ENCODE results near the gene CCKAR. TPM values are rescaled to one million over a fixed set of nuclear protein-coding genes. Genes with fewer than 3 reads are reported as not detected.

Gene CCKAR, protein sequence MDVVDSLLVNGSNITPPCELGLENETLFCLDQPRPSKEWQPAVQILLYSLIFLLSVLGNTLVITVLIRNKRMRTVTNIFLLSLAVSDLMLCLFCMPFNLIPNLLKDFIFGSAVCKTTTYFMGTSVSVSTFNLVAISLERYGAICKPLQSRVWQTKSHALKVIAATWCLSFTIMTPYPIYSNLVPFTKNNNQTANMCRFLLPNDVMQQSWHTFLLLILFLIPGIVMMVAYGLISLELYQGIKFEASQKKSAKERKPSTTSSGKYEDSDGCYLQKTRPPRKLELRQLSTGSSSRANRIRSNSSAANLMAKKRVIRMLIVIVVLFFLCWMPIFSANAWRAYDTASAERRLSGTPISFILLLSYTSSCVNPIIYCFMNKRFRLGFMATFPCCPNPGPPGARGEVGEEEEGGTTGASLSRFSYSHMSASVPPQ
- not detected for total RNA-seq

DNA sequence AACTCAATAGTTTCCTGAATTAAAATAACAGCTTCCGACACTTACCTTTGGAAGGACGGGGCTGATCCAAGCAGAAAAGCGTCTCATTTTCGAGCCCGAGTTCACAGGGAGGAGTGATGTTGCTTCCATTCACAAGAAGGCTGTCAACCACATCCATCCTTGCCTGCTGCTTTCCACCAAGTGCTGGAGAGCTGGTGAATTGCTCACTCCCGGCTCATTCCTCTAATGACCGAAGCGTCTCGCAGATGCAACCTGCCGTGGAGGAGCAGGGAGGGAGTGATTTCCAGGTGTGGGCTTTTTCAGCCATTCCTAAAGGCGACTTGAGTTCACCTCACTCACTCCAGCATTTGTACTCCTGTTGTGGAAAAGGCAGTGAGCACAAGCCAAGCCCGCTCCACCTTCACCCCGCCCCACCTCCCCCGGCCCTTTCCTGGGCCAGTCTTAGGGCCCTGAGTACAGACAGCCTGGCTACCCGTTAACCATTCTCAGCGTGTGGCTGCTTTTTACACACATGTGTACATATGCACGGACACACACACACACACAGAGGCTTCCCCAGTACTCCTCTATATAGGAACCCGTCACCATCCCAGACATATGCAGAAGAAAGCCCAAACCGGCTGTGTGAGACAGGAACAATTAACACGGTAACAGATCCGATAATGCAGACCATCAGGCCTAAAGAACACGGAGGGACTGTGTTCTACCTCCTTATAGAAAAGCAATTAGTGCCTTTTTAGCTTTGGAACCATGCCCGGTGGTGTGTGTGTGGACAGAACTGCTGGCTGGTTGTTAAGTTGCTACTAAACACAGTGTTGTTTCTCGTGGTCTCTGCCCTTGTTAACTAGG lies at the start of gene CCKAR:
Gene CCKAR, minus strand, starts transcription at position 374 of the 849 bp plus-strand sequence. Its CDS starts 217 bp downstream, at position 157.
- H3K27me3 ChIP-seq (ENCODE audit: control insufficient read depth in 3 of 3, insufficient read depth in 3 of 3, low read length in 3 of 3): peaks cover 0 to 16% (median 12%) of the 10 kb centered on the region in 3 donors
- no peaks in the 10 kb centered on the region for H3K4me1 ChIP-seq (ENCODE audit: control insufficient read depth in 3 of 3, insufficient read depth in 3 of 3, low read length in 3 of 3)
- H3K9me3 ChIP-seq (ENCODE audit: control insufficient read depth in 3 of 3, low read length in 3 of 3): no peaks in the 10 kb centered on the region
- H3K9ac ChIP-seq (ENCODE audit: low read depth in 1 of 3, low read length in 3 of 3): no peak within 1 kb of the TSS
- H3K27ac ChIP-seq (ENCODE audit: low read depth, low read length): no peak within 1 kb of the TSS
- no peaks in the 10 kb centered on the region for H3K36me3 ChIP-seq (ENCODE audit: control insufficient read depth in 3 of 3, insufficient read depth in 3 of 3, low read length in 3 of 3)
- no peak within 1 kb of the TSS for H3K4me3 ChIP-seq (ENCODE audit: low read length in 3 of 3)

DNA sequence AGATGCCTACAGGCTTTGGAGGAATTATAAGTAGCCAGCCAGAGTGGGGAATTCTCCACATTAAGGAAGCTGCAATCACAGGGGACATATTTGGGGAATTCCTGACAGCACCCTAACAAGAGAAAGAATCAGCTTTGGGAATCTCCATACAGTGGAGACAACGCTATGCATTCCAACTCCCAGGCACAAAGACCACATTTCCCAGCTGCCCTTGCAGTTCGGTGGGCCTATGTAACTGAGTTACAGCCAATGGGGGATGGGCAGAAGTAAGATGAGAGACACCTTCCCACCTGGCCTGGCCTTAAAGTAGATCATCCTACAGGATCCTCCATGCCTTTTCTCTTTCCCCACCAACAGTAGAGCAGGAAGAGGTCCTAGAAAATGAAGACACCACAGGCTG lies 43.4 kb upstream of the CCKAR start:
- H3K4me1 ChIP-seq (ENCODE audit: control insufficient read depth in 3 of 3, insufficient read depth in 3 of 3, low read length in 3 of 3): no peaks in the 10 kb centered on the region
- H3K9me3 ChIP-seq (ENCODE audit: control insufficient read depth in 3 of 3, low read length in 3 of 3): no peaks in the 10 kb centered on the region

DNA sequence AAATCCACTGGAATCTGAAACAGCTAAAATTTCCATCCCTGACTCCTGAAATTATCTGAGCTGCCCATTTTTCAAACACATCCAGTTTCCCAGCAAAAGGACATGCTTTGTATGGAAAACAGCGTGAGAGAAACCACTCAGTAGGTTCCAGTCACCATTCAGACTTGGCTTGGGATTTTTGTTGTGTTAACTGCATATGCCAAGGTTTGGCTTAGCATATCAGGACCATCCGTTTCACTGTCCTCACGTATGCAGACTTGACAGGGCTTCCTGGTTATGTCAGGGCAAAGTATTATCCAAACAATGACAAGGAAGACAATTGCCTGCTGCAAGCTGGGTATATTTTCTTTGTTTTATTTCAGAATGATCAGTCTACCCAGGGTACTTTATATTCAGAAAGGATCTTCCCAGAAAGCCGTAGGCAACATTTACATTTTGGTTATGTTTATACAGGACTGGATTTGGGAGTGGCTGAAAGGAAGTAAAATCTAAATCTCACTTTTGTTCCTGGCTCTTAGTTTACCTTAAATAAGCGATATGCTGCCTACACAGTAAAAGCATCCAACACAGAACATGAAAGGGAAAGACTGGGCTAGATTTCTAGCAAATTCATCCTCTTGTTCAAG lies 41.3 kb upstream of the CCKAR start:
- no peaks in the 10 kb centered on the region for H3K4me1 ChIP-seq (ENCODE audit: control insufficient read depth in 3 of 3, insufficient read depth in 3 of 3, low read length in 3 of 3)

More for the DNA sequence above, 43.4 kb upstream of the CCKAR start:
- no peaks in the 10 kb centered on the region for H3K27me3 ChIP-seq (ENCODE audit: control insufficient read depth in 3 of 3, insufficient read depth in 3 of 3, low read length in 3 of 3)
- H3K4me3 ChIP-seq (ENCODE audit: low read length in 3 of 3): no peak overlapping the region
- no peak overlapping the region for H3K27ac ChIP-seq (ENCODE audit: low read depth, low read length)
- H3K36me3 ChIP-seq (ENCODE audit: control insufficient read depth in 3 of 3, insufficient read depth in 3 of 3, low read length in 3 of 3): no peaks in the 10 kb centered on the region
- H3K9ac ChIP-seq (ENCODE audit: low read depth in 1 of 3, low read length in 3 of 3): no peak overlapping the region

DNA sequence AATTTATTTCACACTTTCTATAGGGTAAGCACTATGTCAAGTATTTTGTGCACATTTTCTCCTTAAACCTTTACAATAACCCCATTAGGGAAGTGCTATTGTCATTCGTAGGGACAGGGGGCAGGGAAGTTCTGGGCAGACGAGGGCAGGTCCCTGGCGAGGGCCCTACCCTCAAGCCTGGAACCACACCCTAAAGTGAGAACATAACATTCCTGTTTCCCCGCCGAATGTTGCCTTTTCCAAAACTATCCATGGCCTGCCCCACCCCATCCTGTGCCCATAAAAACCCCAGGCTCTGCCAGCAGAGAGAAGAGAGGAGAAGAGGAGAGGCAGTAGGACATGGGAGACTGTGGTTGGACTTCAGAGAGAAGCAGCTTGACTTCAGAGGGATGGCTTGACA lies 39.8 kb upstream of the CCKAR start:
- H3K27me3 ChIP-seq (ENCODE audit: control insufficient read depth in 3 of 3, insufficient read depth in 3 of 3, low read length in 3 of 3): no peaks in the 10 kb centered on the region
- H3K9me3 ChIP-seq (ENCODE audit: control insufficient read depth in 3 of 3, low read length in 3 of 3): no peaks in the 10 kb centered on the region
- no peak overlapping the region for H3K4me3 ChIP-seq (ENCODE audit: low read length in 3 of 3)
- no peaks in the 10 kb centered on the region for H3K36me3 ChIP-seq (ENCODE audit: control insufficient read depth in 3 of 3, insufficient read depth in 3 of 3, low read length in 3 of 3)
- no peak overlapping the region for H3K27ac ChIP-seq (ENCODE audit: low read depth, low read length)
- H3K9ac ChIP-seq (ENCODE audit: low read depth in 1 of 3, low read length in 3 of 3): no peak overlapping the region
- no peaks in the 10 kb centered on the region for H3K4me1 ChIP-seq (ENCODE audit: control insufficient read depth in 3 of 3, insufficient read depth in 3 of 3, low read length in 3 of 3)

More for the DNA sequence above, 41.3 kb upstream of the CCKAR start:
- no peaks in the 10 kb centered on the region for H3K36me3 ChIP-seq (ENCODE audit: control insufficient read depth in 3 of 3, insufficient read depth in 3 of 3, low read length in 3 of 3)
- no peak overlapping the region for H3K4me3 ChIP-seq (ENCODE audit: low read length in 3 of 3)
- H3K9ac ChIP-seq (ENCODE audit: low read depth in 1 of 3, low read length in 3 of 3): no peak overlapping the region
- H3K27ac ChIP-seq (ENCODE audit: low read depth, low read length): no peak overlapping the region
- H3K27me3 ChIP-seq (ENCODE audit: control insufficient read depth in 3 of 3, insufficient read depth in 3 of 3, low read length in 3 of 3): no peaks in the 10 kb centered on the region
- H3K9me3 ChIP-seq (ENCODE audit: control insufficient read depth in 3 of 3, low read length in 3 of 3): no peaks in the 10 kb centered on the region

DNA sequence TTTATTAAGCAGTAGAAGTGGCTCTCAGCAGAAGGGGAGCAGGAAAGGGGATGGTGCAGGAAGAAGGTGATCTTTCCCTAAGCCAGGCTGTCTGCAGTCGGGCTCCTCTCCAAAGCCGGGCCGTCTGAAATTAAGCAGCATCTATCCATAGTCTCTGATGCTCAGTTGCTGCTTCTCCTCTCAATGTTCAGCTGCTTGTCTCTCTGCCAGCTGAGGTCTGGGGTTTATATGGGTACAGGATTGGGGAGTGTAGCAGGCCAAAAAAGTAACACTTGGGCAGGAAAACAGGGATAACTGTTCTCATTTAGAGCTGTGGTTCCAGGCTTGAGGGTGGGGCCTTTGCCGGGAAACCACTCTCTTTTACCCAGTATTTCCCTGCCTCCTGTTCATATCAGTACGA lies 39.2 kb upstream of the CCKAR start:
- no peaks in the 10 kb centered on the region for H3K27me3 ChIP-seq (ENCODE audit: control insufficient read depth in 3 of 3, insufficient read depth in 3 of 3, low read length in 3 of 3)
- no peak overlapping the region for H3K4me3 ChIP-seq (ENCODE audit: low read length in 3 of 3)
- no peaks in the 10 kb centered on the region for H3K9me3 ChIP-seq (ENCODE audit: control insufficient read depth in 3 of 3, low read length in 3 of 3)
- no peaks in the 10 kb centered on the region for H3K4me1 ChIP-seq (ENCODE audit: control insufficient read depth in 3 of 3, insufficient read depth in 3 of 3, low read length in 3 of 3)
- no peak overlapping the region for H3K9ac ChIP-seq (ENCODE audit: low read depth in 1 of 3, low read length in 3 of 3)
- no peaks in the 10 kb centered on the region for H3K36me3 ChIP-seq (ENCODE audit: control insufficient read depth in 3 of 3, insufficient read depth in 3 of 3, low read length in 3 of 3)
- no peak overlapping the region for H3K27ac ChIP-seq (ENCODE audit: low read depth, low read length)

DNA sequence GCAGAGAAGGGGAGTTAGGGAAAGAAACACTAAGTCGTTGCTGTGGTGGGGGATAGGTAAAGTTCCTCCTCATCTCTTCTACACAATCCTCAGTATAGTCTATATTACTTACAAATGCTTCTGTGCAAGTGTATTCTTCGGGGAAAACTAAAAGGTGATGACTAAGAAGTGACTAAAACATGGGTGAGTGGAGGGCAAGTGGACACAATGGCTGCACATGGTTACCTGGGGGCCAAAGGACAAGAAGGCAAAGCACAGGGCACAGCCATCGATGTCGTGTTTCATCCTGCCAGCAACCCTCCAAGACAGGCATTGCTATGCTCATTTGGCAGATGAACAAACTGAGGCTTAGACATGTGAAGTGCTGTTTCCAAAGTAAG lies 35.5 kb upstream of the CCKAR start:
- Histone ChIP-seq H3K27ac (ENCODE audit: low read depth, low read length) (no peak overlapping the region), H3K27me3 (ENCODE audit: control insufficient read depth in 3 of 3, insufficient read depth in 3 of 3, low read length in 3 of 3) (peaks cover 0 to 4% (median 0%) of the 10 kb centered on the region in 3 donors), H3K9me3 (ENCODE audit: control insufficient read depth in 3 of 3, low read length in 3 of 3) (no peaks in the 10 kb centered on the region), H3K9ac (ENCODE audit: low read depth in 1 of 3, low read length in 3 of 3) (no peak overlapping the region), H3K4me1 (ENCODE audit: control insufficient read depth in 3 of 3, insufficient read depth in 3 of 3, low read length in 3 of 3) (no peaks in the 10 kb centered on the region), H3K4me3 (ENCODE audit: low read length in 3 of 3) (no peak overlapping the region), H3K36me3 (ENCODE audit: control insufficient read depth in 3 of 3, insufficient read depth in 3 of 3, low read length in 3 of 3) (no peaks in the 10 kb centered on the region)

DNA sequence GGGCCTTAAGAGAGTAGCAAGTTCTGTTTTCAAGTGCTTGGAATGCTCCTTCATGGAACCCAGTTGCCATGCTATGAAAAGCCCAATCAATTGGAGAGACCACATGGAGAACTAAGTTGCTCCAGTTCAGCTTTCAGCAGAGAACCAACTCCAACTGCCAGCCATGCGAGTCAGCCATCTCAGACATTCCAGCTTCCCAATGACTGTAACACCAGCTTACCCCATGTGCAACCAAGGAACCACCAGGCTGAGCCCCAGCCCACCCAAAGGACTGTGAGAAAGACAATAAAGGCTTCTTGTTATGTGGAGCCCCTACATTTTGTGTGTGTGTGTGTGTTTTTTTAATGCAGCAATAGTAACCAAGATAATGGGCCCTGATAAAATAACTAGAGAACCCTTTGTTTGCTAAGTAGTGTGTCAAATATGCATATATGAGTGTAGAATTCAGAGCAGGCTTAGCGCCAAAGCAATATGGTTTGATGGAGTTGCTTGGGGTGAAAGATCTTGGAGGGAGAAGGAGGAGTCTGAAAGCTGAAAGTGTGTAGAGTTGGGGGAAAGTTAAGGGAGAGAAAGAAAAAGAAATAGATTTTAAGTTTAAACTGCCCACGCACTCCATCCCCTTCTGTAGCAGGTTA lies 35.0 kb upstream of the CCKAR start:
- Histone ChIP-seq H3K4me1 (ENCODE audit: control insufficient read depth in 3 of 3, insufficient read depth in 3 of 3, low read length in 3 of 3) (no peaks in the 10 kb centered on the region), H3K9me3 (ENCODE audit: control insufficient read depth in 3 of 3, low read length in 3 of 3) (no peaks in the 10 kb centered on the region), H3K9ac (ENCODE audit: low read depth in 1 of 3, low read length in 3 of 3) (no peak overlapping the region), H3K27me3 (ENCODE audit: control insufficient read depth in 3 of 3, insufficient read depth in 3 of 3, low read length in 3 of 3) (peaks cover 0 to 4% (median 0%) of the 10 kb centered on the region in 3 donors), H3K36me3 (ENCODE audit: control insufficient read depth in 3 of 3, insufficient read depth in 3 of 3, low read length in 3 of 3) (no peaks in the 10 kb centered on the region), H3K4me3 (ENCODE audit: low read length in 3 of 3) (no peak overlapping the region), H3K27ac (ENCODE audit: low read depth, low read length) (no peak overlapping the region)

DNA sequence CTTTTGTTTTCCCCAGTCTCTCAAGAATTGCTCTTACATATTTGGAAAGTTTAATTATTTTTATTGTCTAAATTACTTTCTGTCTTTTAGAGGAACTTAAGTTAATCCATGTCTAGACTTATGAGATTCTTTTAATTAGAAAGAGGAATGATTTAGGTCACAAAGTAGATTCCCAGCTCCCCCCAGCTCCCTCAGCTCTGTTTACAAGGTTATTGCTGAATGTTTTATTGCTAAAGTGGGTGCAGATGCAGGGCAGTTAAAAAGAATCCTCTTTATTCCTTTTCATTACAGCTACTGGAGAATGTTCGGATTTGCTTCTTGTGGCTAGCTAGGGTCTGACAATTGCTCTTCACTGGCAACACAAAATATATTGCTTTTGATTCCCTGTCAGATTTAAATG lies 33.7 kb upstream of the CCKAR start:
- H3K9me3 ChIP-seq (ENCODE audit: control insufficient read depth in 3 of 3, low read length in 3 of 3): no peaks in the 10 kb centered on the region
- no peak overlapping the region for H3K27ac ChIP-seq (ENCODE audit: low read depth, low read length)
- no peak overlapping the region for H3K9ac ChIP-seq (ENCODE audit: low read depth in 1 of 3, low read length in 3 of 3)
- H3K36me3 ChIP-seq (ENCODE audit: control insufficient read depth in 3 of 3, insufficient read depth in 3 of 3, low read length in 3 of 3): no peaks in the 10 kb centered on the region
- H3K4me3 ChIP-seq (ENCODE audit: low read length in 3 of 3): no peak overlapping the region
- peaks cover 0 to 4% (median 0%) of the 10 kb centered on the region in 3 donors for H3K27me3 ChIP-seq (ENCODE audit: control insufficient read depth in 3 of 3, insufficient read depth in 3 of 3, low read length in 3 of 3)
- no peaks in the 10 kb centered on the region for H3K4me1 ChIP-seq (ENCODE audit: control insufficient read depth in 3 of 3, insufficient read depth in 3 of 3, low read length in 3 of 3)

DNA sequence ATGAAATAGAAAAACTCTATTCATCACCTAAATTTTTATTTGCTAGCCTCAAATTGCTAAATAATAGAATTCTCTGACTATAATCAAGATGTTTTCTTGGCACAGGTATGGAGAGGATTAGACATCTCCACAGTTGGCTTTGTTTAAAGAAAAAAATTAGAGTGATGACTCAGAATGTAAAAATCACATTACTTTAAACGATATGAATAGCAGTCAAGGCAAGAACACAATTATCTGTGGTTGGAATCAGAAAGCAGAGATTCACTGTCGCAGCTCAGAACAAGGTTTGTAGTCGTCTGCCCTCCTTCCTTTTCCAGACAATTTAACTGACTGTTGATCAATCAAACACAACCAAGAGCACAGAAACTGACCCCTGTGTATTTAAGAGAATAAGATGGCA lies 32.2 kb upstream of the CCKAR start:
- H3K36me3 ChIP-seq (ENCODE audit: control insufficient read depth in 3 of 3, insufficient read depth in 3 of 3, low read length in 3 of 3): no peaks in the 10 kb centered on the region
- no peak overlapping the region for H3K4me3 ChIP-seq (ENCODE audit: low read length in 3 of 3)
- no peaks in the 10 kb centered on the region for H3K4me1 ChIP-seq (ENCODE audit: control insufficient read depth in 3 of 3, insufficient read depth in 3 of 3, low read length in 3 of 3)
- peaks cover 0 to 4% (median 0%) of the 10 kb centered on the region in 3 donors for H3K27me3 ChIP-seq (ENCODE audit: control insufficient read depth in 3 of 3, insufficient read depth in 3 of 3, low read length in 3 of 3)
- no peak overlapping the region for H3K9ac ChIP-seq (ENCODE audit: low read depth in 1 of 3, low read length in 3 of 3)
- H3K9me3 ChIP-seq (ENCODE audit: control insufficient read depth in 3 of 3, low read length in 3 of 3): no peaks in the 10 kb centered on the region
- no peak overlapping the region for H3K27ac ChIP-seq (ENCODE audit: low read depth, low read length)
